NOMO-1 (cell line): ENCODE data around the gene CITED1.
"Not testable (repeated sequence)": the region's sequence is repeated elsewhere in the genome, so short reads cannot be mapped to it uniquely, and the experiment has no call there.

Experiments used
- DNase-seq, 2 experiments: peaks; one replicate each; lab custom pipeline; 2025; ENCODE audit not compliant: unreplicated experiment in 2 of 2; lab: John Stamatoyannopoulos, UW

The CITED1 gene

GRCh38 chrX:72305286-72306084 lies at the start of gene CITED1:
CITED1 (minus strand) TSS chrX:72305914; CDS start chrX:72302869, 3,045 bp downstream.
- DNase-seq = no peak

- DNase-seq = no peak
These were observed 47.1 kb upstream of the CITED1 start for GRCh38 chrX:72352786-72353185.

GRCh38 chrX:72351606-72352334 lies 46.1 kb upstream of the CITED1 start:
- DNase-seq = no peak

- DNase-seq = no peak
These were observed 43.5 kb upstream of the CITED1 start for GRCh38 chrX:72349190-72349589.

GRCh38 chrX:72348247-72348979 lies 42.7 kb upstream of the CITED1 start:
- DNase-seq = no peak

GRCh38 chrX:72347366-72347765 lies 41.7 kb upstream of the CITED1 start:
- no peak for DNase-seq

- DNase-seq = no peak
These were observed 40.7 kb upstream of the CITED1 start for GRCh38 chrX:72346302-72346949.

GRCh38 chrX:72340626-72341025 lies 34.9 kb upstream of the CITED1 start:
- DNase-seq = no peak

- no peak for DNase-seq
These were observed 34.3 kb upstream of the CITED1 start for GRCh38 chrX:72340041-72340440.

- no peak for DNase-seq
These were observed 24.4 kb upstream of the CITED1 start for GRCh38 chrX:72330131-72330530.

- no peak for DNase-seq
These were observed 21.0 kb upstream of the CITED1 start for GRCh38 chrX:72326605-72327300.

GRCh38 chrX:72319651-72320050 lies 13.9 kb upstream of the CITED1 start:
- not testable (repeated sequence) for DNase-seq

GRCh38 chrX:72317139-72317538 lies 11.4 kb upstream of the CITED1 start:
- no peak for DNase-seq

GRCh38 chrX:72316408-72317110 lies 10.8 kb upstream of the CITED1 start:
- DNase-seq = no peak

GRCh38 chrX:72314881-72315280 lies 9.2 kb upstream of the CITED1 start:
- DNase-seq = no peak

GRCh38 chrX:72313707-72314641 lies 8.3 kb upstream of the CITED1 start:
- no peak for DNase-seq

- DNase-seq = no peak
These were observed 6.7 kb upstream of the CITED1 start for GRCh38 chrX:72312311-72312940.
